CD4-positive, alpha-beta T cell treated with Interleukin-21 for 1 hour (primary cell): ENCODE data around the gene C2orf76.
"Not testable (repeated sequence)": the region's sequence is repeated elsewhere in the genome, so short reads cannot be mapped to it uniquely, and the experiment has no call there.

Experiments
- DNase-seq: peaks from one replicate; pipeline ENCODE4 v3.0.0-alpha.2; 2020

The C2orf76 gene

DNA sequence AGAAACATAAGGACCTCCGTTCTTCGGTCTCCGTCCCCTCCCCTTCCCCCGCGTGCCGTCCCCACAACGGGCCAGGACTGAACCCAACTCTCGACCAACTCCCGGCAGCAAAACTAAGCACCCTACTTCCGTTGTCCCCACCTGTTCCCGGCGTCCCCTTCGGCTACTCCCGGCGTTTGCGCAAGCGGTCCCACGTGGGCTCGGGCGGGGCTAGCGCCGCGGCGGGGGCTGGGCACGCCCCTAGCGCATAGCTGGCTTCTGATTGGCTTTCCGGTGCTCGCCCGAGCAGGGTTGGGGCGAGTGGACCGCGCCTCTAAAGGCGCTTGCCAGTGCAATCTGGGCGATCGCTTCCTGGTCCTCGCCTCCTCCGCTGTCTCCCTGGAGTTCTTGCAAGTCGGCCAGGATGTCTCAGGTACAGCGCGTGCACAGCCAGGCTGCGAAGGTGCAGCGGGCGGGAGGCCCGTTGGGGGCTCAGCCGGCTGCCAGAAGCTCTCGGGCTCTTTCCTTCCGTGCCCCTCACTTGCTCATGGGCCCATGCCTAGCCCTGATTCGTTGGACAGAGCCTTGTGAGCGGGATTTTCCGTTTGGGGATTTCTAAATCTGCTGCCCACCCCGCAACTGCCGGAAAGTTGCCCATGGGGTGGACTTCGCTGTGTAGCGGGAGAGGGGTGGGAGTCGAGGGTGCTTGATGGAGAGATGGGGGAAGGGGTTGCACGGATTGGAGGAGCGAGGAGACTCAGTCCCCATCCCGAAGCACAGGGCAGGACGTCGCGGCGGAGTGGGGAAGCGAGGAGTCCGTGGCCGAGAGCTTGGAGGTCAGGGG, at the start of gene C2orf76, which contains the start of gene DBI:
Gene C2orf76 (minus strand): TSS at position 186 of the 823 bp plus-strand sequence. CDS start 26,875 bp downstream, outside the sequence.
Gene DBI (plus strand): TSS at position 329 of the 823 bp plus-strand sequence. CDS start 75 bp downstream, at position 404.
- peak; percentile 92 for DNase-seq

DNA sequence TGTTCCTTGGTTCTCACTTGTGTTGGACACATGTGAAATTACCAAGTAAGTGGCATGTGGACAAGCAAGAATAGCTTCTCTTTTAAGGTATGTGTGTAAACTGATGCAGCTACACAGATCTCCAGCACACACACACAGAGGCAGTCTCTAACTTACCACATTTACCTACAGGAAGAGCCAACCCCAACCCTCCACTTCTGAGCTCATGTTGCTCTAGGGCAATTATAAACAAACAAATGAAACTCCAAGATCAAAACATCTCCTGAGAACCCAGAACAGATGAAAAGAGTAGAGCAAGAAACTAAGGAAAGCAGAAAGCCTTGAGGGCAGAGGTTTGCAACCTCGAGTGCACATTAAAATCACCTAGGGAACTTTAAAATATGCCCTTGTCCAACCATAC, 49.0 kb upstream of the C2orf76 start:
- no peak for DNase-seq

DNA sequence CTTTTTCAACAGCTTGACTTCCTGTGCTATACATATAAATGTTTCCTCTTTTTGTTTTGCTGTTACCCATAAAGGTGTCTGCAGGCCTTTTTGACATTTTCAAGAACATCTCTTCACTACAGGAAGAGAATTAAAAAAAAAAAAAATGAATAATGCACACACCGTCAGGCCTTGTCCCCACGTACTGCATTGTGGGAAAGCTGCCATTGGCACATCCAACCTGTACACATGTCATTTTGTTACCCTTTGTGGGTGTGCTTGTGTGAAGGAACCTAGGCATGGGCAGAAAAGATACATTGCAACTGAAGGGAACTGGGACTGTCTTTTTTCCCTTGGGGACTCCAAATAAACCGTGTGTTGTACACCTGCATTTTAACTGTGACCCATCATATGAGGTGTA, 48.3 kb upstream of the C2orf76 start:
- DNase-seq = no peak

DNA sequence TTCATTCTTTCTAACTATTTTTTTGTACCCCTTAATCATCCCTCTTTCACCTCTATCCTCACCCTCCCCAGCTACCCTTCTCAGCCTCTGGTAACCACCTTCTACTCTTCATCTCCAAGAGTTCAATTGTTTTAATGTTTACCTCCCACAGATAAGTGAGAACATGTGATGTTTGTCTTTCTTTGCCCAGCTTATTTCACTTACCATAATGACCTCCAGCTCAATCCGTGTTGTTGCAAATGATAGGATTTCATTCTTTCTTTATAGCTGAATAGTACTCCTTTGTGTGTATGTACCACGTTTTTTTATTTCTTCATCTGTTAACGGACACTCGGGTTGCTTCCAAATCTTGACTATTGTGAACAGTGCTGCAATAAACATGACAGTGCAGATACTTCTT, 42.9 kb upstream of the C2orf76 start:
- no peak for DNase-seq

DNA sequence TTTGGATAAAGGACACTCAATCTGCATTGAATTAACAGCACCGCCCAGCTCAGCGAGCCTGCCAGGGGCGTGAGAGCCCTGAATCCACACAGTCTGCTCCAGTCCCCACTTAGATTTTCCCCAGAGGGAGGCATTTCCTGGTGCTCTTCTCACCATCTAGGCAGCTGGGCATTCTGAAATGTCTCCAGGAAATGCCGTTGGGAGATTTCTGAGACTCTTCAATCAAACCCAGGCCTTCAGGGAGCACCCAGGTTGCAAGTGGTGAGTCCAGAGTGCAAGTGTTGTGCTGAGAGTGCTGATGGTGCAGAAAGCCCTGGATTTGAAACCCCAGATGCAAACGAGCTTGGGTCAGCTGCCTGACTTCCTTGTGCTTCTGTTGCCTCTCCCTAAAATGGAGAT, 41.6 kb upstream of the C2orf76 start:
- no peak for DNase-seq

DNA sequence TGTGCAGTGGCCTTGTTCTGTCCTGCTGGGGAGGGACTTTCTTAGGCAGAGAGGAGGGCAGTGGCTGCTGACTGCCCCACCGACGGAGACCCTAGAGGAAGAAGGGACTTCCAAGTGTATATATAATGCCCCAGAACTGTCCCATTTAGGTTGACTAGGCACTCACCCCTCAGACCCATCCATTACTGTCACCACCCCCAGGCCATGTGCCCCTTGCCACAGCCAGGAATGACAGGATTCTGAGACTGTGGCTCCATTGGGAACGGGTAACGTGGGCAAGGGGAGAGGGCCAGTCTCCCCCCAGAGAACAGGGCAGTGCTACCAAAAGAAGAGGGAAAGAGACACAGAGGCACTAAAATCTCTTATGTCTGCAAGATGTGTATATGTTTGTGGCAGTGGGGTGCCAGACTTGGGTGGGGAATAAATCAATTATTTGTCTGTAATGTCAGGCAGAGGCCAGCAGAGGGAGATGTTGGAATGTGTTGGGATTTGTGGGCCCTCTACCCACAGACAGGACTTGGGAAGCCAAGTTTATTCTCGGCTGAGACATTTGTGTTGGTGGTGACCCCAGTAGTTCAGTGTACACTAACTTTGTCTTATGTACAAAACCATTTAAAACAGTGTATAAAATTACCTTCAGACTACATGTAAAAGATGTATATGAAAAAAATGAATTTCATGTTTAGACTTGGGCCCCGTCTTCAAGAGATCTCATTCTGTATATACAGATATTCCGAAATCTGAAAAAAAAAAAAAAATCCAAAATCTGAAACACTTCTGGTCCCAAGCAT, 41.0 kb upstream of the C2orf76 start:
- DNase-seq = peak; percentile 29

DNA sequence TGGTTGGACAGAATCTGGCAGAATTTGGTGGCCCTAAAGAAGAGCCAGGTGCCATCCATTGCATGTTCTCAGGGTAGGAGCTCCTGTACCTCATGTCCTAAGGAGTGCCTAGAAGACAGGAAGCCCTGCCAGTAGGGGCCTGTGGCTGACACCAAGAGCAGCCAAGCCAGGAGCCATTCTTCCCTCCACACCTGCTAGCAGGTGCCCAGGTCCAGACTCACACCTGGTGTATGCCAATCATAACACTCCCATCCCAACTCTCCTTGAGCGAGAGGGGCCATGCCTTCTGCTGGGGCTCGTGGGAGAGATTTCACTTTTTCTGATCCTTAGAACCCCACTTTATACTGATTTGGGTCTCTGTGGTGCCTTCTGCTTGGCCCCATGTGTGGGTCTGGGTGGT, 38.5 kb upstream of the C2orf76 start:
- no peak for DNase-seq

DNA sequence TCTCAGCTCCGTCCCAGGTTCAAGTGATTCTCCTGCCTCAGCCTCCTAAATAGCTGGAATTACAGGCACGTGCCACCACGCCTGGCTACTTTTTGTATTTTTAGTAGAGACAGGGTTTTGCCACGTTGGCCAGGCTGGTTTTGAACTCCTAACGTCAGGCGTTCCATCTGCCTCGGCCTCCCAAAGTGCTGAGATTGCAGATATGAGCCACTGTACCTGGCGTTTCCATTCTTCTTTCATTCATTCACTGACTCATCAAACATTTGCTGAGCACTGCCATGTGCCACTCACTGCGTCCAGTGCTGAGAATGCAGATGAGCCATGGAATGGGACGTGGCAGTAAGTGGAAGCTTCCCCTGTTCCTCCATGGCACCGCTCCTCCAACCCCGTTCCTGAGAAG, 37.0 kb upstream of the C2orf76 start:
- not testable (repeated sequence) for DNase-seq

DNA sequence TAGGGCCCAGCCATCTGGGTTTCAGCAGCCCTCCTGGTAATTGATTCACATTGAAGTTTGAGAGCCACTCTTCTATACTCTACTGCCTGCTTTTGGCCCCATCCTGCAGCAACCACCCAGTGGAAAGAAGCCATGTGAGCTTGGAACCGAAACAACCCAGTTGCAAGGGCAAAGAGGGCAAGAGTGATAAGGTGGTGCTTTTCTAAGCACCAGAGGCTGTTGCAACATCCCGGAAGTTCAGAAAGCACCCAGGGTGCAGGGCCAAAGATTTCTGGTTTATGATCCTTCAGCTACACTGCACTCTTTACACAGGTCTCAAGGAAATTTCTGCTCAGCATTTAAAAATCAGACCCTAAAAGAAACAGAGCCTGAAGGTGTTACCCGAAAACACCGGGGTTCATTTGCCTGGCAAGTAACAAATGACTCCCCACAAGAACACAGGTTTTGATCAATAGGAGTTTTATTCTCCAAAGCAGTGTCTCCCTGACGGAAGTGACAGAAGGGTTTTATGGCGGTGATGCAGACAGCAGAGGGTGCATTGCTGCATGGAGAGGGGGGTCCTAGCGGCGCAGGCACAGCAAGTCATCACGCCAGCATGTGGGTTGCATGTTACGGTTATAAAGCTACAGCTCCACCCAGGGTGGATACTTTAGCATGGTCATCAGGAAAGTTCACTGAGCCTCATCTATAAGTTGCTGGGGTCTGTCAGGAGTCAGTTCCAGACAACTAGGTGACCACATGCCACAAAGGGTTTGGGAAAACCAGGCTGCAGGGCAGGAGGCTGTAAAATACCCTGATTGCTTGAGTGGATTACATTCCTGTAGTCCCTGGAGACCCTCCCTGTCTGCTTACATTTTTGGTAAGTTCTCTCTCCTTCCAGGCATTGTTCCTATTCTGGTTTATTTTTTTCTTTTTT, 36.3 kb upstream of the C2orf76 start:
- DNase-seq = no peak

DNA sequence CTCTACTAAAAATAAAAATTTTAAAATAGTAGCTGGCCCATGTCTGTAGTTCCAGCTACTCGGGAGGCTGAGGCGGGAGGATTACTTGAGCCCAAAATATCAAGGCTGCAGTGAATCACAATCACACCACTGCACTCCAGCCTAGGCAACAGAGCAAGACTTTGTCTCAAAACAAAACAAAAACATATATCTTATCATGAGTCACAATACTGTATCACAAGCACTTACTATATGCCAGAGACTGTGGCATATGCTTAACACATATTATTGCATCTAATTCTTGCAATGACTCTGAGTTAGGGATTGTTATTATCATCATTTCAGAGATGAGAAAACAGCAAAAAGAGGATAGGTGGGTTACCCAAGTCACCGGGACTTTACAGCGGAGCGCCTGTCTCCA, 35.5 kb upstream of the C2orf76 start:
- DNase-seq = no peak

DNA sequence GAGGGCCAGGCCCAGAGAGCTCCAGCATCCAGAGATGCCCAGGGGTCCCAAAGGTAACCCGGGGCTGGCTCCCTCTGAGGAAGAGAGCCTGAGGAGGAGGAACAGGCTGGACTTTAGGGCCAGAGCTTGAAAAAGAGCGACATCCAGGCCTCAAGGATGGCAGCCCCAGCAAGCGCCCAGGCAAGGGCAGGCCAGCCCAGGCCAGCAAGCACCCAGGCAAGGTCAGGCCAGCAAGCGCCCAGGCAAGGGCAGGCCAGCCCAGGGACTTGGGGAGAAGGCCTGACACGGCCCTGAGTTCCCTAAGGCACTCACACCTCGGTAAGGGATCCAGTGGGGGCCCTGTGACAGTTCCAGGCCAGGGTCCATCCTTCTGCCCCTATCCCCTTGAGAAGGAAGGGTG, 30.6 kb upstream of the C2orf76 start:
- DNase-seq = no peak

DNA sequence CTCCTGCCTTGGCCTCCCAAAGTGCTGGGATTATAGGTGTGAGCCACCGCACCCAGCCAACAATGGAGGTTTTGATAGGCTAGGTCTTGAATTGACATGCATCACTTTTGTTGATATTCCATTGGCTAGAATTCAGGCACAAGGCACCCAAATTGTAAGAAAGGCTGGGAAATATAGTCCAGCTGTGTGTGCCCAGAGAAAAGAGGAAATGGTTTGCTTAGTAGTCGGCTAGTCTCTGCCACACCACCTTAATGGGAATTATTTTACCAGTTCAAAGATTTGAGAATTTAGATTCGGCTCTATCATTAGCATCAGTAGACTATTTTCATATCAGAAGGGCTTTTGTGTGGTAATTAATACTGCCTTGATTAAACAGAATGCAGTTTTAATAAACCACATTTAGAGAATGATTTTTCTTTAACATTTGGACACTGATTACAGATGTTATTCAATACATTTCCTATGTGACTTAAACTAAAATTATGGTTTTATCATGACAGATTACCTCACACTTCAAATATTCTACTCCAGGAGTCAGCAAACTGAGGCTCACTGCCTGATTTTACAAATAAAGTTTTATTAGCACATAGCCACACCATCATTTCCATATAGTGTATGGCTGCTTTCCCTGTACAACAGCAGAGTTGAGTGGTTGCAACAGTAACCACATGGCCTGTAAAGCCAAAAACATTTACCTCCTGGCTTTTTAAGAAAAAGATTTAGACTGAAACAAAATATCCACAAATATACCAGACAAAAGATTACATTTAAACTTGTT, 27.5 kb upstream of the C2orf76 start:
- no peak for DNase-seq

DNA sequence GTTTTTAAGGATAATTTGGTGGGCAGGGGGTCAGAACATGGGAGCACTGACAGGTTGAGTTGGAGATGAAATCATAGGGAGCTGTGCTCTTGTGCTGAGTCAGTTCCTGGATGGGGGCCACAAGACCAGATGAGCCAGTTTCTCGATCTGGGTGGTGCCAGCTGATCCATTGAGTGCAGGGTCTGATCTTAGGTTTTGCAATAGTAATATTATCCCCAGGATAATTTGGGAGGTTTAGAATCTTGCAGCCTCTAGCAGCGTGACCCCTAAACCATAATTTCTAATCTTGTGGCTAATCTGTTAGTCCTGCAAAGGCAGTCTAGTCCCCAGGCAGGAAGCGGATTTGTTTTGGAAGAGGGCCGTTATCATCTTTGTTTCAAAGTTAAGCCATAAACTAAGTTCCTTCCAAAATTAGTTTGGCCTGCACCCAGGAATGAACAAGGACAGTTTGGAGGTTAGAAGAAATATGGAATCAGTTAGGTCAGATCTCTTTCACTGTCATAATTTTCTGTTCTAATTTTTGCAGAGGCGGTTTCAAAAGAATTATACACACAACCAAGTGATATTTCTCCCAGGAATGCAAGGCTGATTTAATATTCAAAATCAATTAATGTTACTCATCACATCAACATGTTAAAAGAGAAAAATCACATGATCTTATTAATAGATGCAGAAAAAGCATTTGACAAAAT, 23.1 kb upstream of the C2orf76 start:
- no peak for DNase-seq

DNA sequence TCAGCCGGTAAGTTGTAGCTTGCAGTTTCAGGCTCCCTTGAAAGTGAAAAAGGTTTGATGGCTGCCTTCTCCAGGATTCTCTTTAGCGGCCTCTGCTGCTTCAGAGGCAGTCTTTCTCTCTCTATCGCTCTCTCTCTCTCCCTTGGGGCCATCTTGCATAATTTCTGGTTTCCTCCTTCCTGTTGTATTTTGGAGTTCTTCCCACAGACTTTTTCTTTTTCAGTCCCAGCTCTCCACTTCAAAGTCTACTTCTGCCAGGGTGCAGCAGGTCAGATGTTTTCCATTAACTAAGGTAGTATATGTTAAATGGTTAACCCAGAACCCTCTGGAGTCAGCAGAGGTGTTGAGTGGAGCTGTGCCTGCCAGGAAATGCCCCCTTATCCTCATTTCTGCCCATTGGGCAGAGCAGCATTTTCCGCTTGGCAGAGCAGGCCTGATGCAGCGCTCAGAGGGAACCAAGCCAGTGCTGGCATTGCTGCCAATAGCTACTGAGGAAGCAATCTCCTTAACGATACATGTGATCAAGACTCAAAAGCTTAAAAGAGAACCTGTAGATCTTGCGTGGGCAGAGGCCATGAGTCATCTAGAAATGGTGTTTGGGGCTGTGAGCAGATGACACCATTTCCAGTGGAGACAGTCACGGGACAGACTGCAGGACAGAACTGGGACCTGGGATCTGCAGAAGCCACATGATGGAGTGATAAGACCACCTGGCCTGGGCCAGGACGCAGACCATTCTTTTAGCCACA, 20.9 kb upstream of the C2orf76 start:
- no peak for DNase-seq

DNA sequence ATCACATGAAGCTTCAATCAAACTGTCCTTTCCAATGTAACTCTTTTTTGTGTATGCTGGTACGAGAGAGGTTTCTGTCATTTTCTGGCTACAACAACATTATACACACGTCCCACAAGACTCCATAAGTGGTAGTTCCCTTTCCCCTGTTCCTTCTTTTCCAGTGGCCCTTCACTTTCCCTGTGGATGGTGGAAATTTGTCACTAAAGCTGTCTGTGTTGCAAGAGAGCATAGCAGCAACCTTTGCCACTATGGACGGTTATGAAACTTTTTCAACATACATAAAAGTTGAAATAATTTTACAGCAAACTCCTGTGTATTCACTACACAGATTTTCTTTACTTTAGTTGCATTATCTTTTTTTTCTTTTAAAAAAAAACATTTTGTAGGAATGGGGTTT, 18.8 kb upstream of the C2orf76 start:
- no peak for DNase-seq

DNA sequence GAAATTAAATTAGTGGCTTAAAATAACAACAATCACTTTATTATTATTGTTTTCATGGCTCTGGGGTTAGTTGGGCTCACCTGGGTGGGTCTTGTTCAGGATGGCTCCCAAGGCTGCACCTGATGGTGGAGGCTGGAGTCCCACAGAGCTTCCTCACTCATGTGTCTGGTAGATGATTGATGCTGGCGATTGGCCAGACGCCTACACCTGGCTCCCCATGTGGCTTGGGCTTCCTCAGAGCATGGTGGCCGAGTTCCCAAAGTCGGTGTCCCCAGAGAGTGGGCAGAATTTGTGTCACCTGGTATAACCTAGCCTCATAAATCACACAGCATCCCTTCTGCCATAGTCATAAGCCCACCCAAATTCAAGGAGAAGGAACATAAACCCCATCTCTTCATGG, 18.3 kb upstream of the C2orf76 start:
- no peak for DNase-seq

DNA sequence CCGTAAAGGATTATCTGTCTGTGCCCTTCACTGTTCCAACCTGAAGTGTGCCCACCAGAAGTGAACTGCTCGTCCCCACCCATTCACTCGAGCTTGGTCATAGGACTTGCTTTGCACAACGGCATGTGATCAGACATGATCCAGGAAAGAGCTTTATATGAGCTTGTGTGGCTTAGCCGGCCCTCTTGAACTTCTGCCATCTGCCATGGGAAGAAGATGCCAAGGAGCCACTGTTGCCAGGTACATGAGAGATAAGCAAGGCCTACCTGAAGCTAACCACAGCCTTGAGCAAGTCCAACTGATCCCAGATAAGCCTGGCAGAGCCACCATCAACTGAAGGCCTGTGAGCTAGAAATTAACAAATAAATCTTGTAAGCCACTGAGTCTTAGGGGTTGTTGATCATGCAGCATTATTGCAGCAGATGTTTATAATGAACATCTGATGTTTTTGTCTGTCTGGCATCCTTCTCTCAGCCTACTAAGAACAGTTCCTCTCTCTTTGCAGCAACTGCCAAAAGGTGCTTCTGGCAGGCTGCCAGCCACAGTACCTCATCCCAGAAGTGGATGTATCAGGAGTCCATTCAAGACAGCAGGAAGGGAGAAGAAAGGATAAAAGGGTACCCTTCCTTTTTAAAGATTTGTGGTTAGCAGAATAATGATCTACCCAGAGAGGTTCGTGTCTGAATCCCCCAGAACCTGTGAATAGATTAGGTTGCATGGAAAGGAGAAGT, 16.9 kb upstream of the C2orf76 start:
- no peak for DNase-seq

DNA sequence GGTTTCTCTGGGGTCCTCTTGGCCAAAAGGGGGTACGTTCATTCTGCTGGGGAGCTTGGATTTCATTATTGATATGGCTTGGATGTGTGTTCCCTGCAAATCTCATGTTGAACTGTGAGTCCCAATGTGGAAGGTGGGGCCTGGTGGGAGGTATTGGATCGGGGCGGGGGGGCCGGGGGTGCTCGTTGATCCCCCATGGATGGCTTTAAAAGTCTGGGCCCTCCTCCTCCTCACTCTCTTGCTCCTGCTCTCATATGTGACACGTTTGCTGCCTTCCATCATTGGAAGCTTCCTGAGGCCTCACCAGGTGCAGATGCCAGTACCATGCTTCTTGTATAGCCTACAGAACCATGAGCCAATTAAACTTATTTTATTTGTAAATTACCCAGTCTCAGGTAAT, 11.9 kb upstream of the C2orf76 start:
- DNase-seq = no peak

DNA sequence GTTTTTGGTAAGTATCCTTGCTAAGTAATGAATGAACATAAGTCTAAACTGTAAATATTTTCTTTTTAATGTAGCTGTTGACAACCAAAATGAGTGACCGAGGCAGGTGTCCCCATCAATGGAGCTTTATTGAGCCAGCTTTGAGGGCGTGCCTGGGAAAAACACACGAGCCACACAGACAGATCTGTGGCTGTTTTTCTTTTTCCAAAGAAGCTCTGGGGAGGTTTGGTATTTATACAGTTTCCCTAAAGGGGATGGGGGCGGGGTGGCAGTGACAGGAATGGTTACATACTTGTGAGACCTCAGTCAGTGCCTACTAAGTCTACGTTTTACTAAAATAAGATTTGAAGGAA, 11.3 kb upstream of the C2orf76 start:
- no peak for DNase-seq

DNA sequence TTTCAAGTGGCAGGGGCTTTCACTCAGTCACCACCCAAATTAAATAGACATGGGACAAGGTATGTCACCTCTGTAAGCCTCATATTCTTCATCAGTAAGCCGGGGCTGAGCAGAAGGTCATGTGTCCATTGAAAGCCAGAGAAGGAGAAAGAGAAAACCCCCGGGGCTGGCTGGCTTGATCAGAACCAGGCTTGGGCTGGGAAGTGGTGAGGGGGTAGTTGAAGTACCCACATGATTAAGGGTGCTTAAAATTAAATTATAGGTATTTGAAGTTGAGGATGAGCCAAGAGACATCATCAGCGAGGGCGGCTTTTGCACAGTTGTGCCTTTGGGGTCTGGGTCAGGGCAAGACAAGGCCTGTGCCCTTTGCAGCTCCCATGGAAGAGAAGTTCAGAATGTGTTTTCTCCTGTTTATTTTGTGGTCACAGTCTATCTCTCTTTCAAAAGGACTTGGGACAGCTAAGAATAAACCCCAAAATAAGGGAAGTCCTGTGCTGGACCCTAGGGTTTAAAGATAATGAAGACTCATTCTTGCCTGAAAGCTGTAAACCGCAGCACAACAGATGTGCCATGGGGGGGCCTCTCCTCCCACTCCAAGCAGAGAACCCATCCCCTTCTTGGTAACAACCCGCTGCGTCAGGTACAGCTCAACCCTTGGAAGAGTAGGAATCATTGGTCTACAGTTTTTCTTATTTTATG, 10.8 kb upstream of the C2orf76 start:
- DNase-seq = no peak
